ENCODE data around the gene ETDC. TPM values are rescaled to one million over a fixed set of nuclear protein-coding genes. Genes with fewer than 3 reads are reported as not detected.

ETDC gene
- total RNA-seq, 4 donors from 2014 or later = not detected

GRCh38 chrX:135327299-135327698 is 18.0 kb downstream of the ETDC start:
- H3K27ac ChIP-seq = no peak overlapping the region
- H3K9me3 ChIP-seq = no peaks in the 10 kb centered on the region
- no peaks in the 10 kb centered on the region for H3K36me3 ChIP-seq
- no peaks in the 10 kb centered on the region for H3K27me3 ChIP-seq
- no peak overlapping the region for H3K4me3 ChIP-seq
- TF ChIP-seq, protein P1, sequence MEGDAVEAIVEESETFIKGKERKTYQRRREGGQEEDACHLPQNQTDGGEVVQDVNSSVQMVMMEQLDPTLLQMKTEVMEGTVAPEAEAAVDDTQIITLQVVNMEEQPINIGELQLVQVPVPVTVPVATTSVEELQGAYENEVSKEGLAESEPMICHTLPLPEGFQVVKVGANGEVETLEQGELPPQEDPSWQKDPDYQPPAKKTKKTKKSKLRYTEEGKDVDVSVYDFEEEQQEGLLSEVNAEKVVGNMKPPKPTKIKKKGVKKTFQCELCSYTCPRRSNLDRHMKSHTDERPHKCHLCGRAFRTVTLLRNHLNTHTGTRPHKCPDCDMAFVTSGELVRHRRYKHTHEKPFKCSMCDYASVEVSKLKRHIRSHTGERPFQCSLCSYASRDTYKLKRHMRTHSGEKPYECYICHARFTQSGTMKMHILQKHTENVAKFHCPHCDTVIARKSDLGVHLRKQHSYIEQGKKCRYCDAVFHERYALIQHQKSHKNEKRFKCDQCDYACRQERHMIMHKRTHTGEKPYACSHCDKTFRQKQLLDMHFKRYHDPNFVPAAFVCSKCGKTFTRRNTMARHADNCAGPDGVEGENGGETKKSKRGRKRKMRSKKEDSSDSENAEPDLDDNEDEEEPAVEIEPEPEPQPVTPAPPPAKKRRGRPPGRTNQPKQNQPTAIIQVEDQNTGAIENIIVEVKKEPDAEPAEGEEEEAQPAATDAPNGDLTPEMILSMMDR (IDR thresholded peaks at IDR 0.05) = no peak
- TF ChIP-seq POLR2A (IDR thresholded peaks at IDR 0.05) = no peak
- H3K4me1 ChIP-seq = no peaks in the 10 kb centered on the region
- intact Hi-C loops (cut with DNase I; ENCODE audit: low total_unique reads) = no loop called here
- no peak for DNase-seq

DNA sequence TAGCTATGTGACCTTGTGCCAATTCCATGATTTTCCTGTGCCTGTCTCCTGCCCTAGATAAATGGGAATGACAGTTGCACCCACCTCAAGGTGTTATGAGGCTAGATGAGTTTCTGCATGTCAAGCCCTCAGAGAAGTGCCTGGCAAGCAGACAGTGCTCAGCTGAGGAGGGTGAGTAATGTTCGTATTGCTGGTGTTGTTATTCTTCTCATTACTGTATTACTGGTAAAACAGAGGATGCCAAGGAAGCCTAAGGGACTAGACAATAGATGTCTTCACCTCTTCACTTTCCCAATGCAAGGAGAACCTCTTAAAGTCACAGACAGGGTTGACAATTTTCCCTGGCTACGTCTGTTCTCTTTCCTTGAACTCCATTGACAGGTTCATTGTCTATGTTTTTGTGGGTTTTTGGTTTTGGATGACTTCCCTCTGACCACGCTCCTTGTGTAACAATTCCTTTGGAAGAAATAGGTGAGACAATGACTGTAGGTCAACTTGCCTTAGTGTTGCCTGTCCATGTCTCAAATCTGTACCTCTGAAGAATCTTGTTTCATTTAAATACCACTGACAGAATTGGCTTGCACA is 19.2 kb downstream of the ETDC start:
- intact Hi-C loops (cut with DNase I; ENCODE audit: low total_unique reads) = no loop called here
- TF ChIP-seq POLR2A (IDR thresholded peaks at IDR 0.05) = no peak
- TF ChIP-seq, protein P1 (IDR thresholded peaks at IDR 0.05) = no peak
- Histone ChIP-seq H3K4me3 (no peak overlapping the region), H3K4me1 (no peaks in the 10 kb centered on the region), H3K36me3 (no peaks in the 10 kb centered on the region), H3K27ac (no peak overlapping the region), H3K27me3 (no peaks in the 10 kb centered on the region), H3K9me3 (no peaks in the 10 kb centered on the region)
- no peak for DNase-seq

- Histone ChIP-seq H3K27ac (no peak overlapping the region), H3K4me3 (no peak overlapping the region), H3K4me1 (no peaks in the 10 kb centered on the region), H3K27me3 (no peaks in the 10 kb centered on the region), H3K9me3 (no peaks in the 10 kb centered on the region), H3K36me3 (no peaks in the 10 kb centered on the region)
- intact Hi-C loops (cut with DNase I; ENCODE audit: low total_unique reads) = no loop called here
- TF ChIP-seq POLR2A (IDR thresholded peaks at IDR 0.05) = no peak
- TF ChIP-seq, protein P1 (IDR thresholded peaks at IDR 0.05) = no peak
- no peak for DNase-seq
Observed at GRCh38 chrX:135330706-135331105, 21.4 kb downstream of the ETDC start.

- Histone ChIP-seq H3K9me3 (no peaks in the 10 kb centered on the region), H3K27me3 (no peaks in the 10 kb centered on the region), H3K36me3 (no peaks in the 10 kb centered on the region), H3K4me3 (no peak overlapping the region), H3K4me1 (no peaks in the 10 kb centered on the region), H3K27ac (no peak overlapping the region)
- intact Hi-C loops (cut with DNase I; ENCODE audit: low total_unique reads) = no loop called here
- TF ChIP-seq POLR2A (IDR thresholded peaks at IDR 0.05) = no peak
- TF ChIP-seq, protein P1 (IDR thresholded peaks at IDR 0.05) = no peak
- no peak for DNase-seq
Observed at GRCh38 chrX:135331525-135331924, 22.2 kb downstream of the ETDC start.

DNA sequence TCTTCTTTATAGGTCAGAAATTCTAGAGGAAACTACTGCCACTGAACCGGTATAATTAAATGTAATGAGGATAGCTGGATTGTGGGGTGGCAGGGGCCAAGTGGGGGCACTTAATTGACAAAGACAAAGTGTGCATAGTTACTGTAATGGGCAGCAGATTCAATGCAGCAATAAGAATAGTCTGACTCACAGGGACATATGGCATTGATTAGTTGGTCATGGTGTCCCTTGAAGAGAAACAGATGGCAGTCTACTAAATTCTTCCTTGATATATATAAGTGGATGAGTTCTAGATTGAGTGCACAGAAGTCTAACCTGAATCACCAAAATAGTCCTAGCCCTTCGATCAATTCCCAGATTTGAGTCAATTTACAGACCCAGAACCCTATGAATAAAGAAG is 31.6 kb downstream of the ETDC start:
- intact Hi-C loops (cut with DNase I; ENCODE audit: low total_unique reads) = no loop called here
- Histone ChIP-seq H3K27me3 (no peaks in the 10 kb centered on the region), H3K4me3 (peak overlapping the region in 1 of 2 donors; percentile 62), H3K9me3 (no peaks in the 10 kb centered on the region), H3K4me1 (no peaks in the 10 kb centered on the region), H3K36me3 (no peaks in the 10 kb centered on the region), H3K27ac (no peak overlapping the region)
- no peak for DNase-seq
- no peak for TF ChIP-seq POLR2A (IDR thresholded peaks at IDR 0.05)
- TF ChIP-seq, protein P1 (IDR thresholded peaks at IDR 0.05) = no peak

Measured in uterus (tissue), 4 donors.